ENCODE measurements around the gene APAF1.
"Not testable (repeated sequence)": the region's sequence is repeated elsewhere in the genome, so short reads cannot be mapped to it uniquely, and the experiment has no call there.

APAF1 gene

GRCh38 chr12:98727196-98727595 lies 82.1 kb downstream of the APAF1 start:
- DNase-seq: no peak

DNA sequence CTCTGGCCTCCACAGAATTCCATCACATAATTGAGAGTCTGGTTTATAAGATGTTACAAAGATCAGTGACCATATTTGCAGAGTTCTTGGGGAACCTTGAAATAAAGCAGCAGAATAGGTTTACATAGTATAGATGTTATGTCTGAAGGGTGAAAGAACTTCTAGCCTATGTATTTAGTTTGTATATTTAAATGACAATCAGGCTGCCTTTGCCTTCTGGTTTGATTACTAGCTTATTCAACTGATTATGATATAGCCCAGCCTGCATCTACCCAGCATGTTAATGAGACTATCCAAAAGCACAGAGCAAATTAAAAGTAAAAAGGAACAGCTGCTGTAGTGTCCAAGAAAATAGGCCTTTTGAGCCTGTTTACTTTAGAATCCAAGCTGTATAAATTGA lies 85.3 kb downstream of the APAF1 start:
- DNase-seq: no peak

GRCh38 chr12:98733667-98734350 lies 88.7 kb downstream of the APAF1 start:
- no peak for DNase-seq

GRCh38 chr12:98735821-98736220 lies 90.7 kb downstream of the APAF1 start:
- DNase-seq: no peak

GRCh38 chr12:98736352-98737321 lies 91.5 kb downstream of the APAF1 start:
- peak; percentile 31 for DNase-seq

DNA sequence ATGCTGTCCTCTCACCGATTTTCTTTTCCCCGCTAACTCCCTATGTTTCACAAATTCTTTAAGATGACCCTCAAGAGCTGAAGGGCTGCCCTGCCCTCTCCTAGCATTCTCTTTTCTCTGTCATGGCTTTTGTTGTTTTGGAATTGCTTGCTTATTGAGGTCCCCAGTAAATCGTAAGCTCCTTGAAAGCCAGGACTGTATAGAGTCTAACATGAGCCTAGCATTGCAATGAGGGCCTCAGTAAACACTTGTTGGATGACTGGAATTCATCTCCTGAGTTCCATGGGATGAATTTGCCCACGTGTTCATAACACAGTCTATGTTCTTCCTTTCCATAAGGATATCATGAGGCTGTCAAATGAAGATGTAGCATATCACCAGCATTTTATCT lies 92.2 kb downstream of the APAF1 start:
- DNase-seq: no peak

- no peak for DNase-seq
These were observed 92.9 kb downstream of the APAF1 start for GRCh38 chr12:98738002-98738401.

GRCh38 chr12:98738539-98738938 lies 93.4 kb downstream of the APAF1 start:
- no peak for DNase-seq

DNA sequence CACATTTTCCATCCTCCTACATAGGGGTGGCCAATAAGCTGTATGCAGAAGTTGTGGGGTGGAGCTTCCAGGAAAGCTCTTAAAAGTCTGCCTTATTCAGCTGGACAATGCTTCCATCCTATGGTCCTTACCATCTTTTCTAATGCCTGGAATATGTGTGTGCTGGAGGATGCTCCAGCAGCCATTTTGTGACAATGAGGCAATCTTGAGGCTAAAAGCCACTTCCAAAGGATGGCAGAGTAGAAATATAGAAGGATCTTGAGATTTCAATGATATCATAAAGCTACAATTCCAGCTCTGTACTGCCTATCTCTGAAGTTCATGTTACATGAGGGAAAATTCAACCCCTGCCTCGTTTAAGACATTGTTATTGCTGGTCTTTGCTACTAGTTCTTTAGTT lies 95.7 kb downstream of the APAF1 start:
- DNase-seq: no peak

GRCh38 chr12:98741196-98741555 lies 96.1 kb downstream of the APAF1 start:
- no peak for DNase-seq

- DNase-seq: peak; percentile 80
These were observed 96.6 kb downstream of the APAF1 start for GRCh38 chr12:98741556-98742265.

GRCh38 chr12:98743362-98743953 lies 98.4 kb downstream of the APAF1 start:
- no peak for DNase-seq

GRCh38 chr12:98744680-98745079 lies 99.6 kb downstream of the APAF1 start:
- DNase-seq: no peak

- no peak for DNase-seq
These were observed 100.7 kb downstream of the APAF1 start for GRCh38 chr12:98745578-98746391.

- DNase-seq: no peak
These were observed 103.4 kb downstream of the APAF1 start for GRCh38 chr12:98748463-98748862.

DNA sequence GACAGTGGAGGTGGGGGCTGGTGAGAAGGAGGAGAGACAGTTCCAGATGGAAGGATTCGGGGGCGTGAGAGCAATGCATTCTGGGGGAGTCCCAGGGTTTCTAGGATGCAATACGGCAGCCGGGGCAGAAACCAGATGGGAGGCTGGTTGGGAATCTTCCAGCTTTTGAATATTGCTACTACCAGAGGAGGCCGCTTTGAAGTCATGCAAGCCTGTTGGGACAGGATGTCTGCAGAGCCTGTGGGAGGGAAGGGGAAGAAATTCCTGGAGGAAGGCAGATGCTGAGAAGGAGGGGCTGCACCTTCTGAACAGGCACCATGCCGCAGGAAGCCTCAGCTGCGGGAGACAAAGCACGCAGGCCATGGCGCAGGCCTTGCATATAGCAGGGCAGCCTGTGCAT lies 105.4 kb downstream of the APAF1 start:
- no peak for DNase-seq

- DNase-seq: no peak
These were observed 106.6 kb downstream of the APAF1 start for GRCh38 chr12:98751580-98752115.

DNA sequence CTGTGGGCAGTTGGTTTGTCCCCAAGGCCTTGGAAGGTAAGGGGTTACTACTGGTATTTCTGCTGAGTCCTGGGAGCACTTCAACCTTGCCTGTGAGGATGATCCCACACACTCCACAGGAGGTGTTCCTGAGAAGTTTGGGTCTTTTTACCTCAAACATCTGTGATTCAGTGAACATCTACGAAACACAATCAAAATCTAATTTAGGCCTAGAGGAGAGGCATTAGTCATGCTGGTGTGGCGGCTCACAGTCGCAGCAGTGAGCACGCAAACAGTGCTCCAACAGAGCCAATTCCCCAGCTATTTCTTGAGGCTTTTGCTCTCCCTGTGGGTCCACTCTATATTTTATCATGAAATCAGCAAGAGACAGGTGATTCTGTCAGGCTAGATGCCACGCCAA lies 107.6 kb downstream of the APAF1 start:
- DNase-seq: no peak

GRCh38 chr12:98754095-98754494 lies 109.0 kb downstream of the APAF1 start:
- DNase-seq: no peak

DNA sequence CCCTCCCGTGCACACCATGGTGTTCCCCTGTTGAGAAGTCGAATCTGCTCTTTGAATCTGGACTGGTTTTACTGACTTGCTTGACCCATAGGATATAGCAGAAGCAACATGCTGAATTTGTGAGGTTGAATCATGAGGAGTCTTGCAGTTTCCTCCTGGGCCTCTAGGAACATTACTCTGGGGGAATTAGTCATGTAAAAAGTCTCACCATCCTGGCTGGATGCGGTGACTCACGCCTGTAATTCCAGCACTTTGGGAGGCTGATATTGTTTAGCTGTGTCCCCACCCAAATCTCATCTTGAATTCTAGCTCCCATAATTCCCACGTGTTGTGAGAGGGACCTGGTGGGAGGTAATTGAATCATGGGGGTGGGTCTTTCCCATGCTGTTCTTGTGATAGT lies 110.8 kb downstream of the APAF1 start:
- DNase-seq: not testable (repeated sequence)

GRCh38 chr12:98757455-98757854 lies 112.4 kb downstream of the APAF1 start:
- no peak for DNase-seq

GRCh38 chr12:98758331-98758730 lies 113.2 kb downstream of the APAF1 start:
- no peak for DNase-seq

Measured in NCI-H524 treated with DMSO at 0.1 percent for 48 hours (cell line).